Measurements from ENCODE around the gene EXT2. TPM values are rescaled to one million over a fixed set of nuclear protein-coding genes. Genes with fewer than 3 reads are reported as not detected.

The EXT2 gene
- total RNA-seq, 1 donor from 2014 or later, result 30.7 TPM

- intact Hi-C loops (cut with DNase I), result no loop called here
- ATAC-seq (no peak), DNase-seq (ENCODE audit: missing footprints) (no peak)
These were observed 90.9 kb downstream of the EXT2 start for GRCh38 chr11:44186321-44186930.

GRCh38 chr11:44188643-44189042 is 93.2 kb downstream of the EXT2 start:
- intact Hi-C loops (cut with DNase I), result no loop called here
- no peak for DNase-seq (ENCODE audit: missing footprints)
- no peak for ATAC-seq

DNA sequence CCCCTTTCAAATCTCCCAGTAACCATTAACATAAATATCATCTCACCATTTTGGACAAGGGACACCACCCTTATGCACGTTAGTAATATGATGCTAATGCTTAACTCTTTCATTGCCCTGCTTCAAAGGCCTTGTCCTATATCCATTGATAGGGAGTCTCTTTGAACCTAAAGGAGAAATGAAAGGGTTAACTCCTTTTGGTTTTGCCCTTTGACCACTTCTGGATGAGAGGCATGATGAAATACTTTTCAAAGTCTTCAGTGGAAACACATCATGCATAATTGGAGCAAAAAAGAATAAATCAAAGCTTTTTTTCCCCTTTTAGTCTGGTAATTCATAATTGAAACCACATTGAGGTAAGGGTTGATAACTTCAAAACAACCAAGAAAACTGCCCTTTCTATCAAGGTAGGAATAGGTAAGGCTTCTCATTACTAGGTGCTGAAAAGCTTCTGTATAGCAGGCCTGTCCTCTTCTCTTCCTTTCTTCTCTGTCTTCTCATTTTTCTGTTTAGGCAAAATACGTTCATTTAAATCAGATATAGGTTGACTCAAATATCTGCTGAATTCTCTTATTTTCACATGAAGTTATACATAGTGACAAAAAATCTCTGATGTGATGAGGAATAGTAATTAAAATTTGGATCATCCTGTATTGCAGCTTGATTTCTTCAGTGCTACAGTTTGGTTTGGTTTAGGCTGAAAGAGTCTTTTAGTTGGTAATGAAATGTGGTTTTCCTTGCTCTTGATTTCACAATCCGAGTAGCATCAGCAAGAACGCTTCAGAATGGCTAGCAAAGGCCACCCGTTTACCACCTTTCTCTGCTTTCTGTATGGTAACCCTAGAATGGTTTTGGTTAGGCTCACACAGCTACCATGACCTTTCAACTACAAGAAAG is 94.8 kb downstream of the EXT2 start:
- intact Hi-C loops (cut with DNase I), result no loop called here
- DNase-seq (ENCODE audit: missing footprints) (no peak), ATAC-seq (no peak)

GRCh38 chr11:44190883-44191230 is 95.4 kb downstream of the EXT2 start:
- no peak for ATAC-seq
- intact Hi-C loops (cut with DNase I), result no loop called here
- DNase-seq (ENCODE audit: missing footprints), result no peak

- ATAC-seq (no peak), DNase-seq (ENCODE audit: missing footprints) (no peak)
- intact Hi-C loops (cut with DNase I), result no loop called here
These were observed 96.0 kb downstream of the EXT2 start for GRCh38 chr11:44191322-44192016.

- no peak for DNase-seq (ENCODE audit: missing footprints)
- intact Hi-C loops (cut with DNase I), result no loop called here
- no peak for ATAC-seq
These were observed 96.5 kb downstream of the EXT2 start for GRCh38 chr11:44192017-44192385.

DNA sequence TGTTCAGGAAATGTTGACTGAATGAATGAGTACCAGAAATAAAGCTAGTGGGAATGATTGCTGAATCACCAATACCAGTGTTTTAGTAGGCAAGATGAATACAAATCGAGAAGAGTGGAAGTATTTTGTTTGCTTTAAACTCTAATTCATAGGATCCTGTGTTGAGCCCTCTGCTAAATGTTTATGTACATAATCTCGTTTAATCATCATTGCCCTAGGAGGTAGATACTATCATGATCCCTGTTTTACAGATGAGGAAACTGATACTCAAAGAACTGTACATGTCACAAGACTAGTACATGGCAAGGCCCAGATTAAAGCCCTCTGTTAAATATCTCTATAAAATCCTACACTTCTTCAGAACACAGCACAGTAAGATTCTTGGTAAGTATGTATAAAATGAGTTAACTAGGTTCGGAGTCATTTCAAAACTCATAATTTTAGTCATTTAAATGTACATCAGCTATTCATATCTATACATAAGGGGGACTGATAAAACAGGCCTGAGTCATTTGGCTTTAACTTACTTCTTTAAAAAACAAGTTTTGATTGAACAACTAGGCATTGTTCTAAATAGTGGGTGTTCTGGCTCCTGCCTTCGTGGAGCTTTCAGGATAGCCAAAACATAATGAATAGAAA is 97.1 kb downstream of the EXT2 start:
- ATAC-seq, result no peak
- intact Hi-C loops (cut with DNase I), result no loop called here
- DNase-seq (ENCODE audit: missing footprints), result no peak

GRCh38 chr11:44193856-44194255 is 98.4 kb downstream of the EXT2 start:
- intact Hi-C loops (cut with DNase I), result no loop called here
- no peak for DNase-seq (ENCODE audit: missing footprints)
- ATAC-seq, result no peak

DNA sequence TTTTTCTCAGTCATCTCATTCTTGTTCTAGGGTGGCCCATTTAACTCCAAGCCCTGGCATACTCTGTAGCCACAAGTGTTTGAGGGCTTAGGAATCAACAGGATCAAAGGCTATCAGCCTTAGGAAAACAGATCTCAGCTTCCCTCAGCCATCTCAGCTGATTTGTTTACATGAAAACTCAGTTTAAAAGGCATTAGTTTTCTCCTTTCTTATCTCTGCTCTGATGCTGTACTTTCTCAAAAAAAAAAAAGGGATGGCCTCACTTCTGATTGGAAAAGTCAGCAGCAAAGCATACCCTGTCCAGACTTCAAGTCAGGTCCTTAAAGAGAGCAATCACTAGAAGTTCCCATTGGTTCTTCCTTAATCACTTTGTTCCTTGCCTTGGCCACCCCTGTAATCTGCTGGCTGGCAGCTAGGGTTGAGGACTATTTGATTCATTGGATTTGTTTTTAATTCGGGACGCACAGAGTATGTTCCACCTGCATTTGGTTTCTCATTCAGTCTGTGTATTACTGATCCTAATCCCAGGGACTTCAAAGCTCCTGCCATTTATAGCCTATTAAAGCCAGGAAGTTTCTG is 102.8 kb downstream of the EXT2 start:
- intact Hi-C loops (cut with DNase I), result no loop called here
- ATAC-seq (no peak), DNase-seq (ENCODE audit: missing footprints) (no peak)

DNA sequence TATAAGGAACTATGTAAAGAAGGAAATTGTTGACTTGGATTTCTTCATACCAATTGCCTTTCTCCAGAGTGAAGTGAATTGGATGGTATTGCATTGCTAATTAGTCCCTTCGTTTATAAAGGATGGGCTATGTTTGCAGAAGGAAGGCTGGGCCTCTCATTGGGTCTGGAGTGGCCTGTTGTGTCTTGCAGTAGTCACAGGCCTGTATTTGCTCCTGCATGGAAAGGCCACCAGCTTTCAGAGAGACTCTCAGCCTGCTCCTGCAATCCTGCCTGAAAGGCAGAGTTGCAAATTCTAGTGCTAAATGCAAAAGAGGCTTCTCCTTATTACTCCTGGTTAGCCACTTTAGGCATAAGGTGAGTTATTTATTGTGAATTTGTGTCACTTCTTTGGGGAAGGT is 103.8 kb downstream of the EXT2 start:
- no peak for DNase-seq (ENCODE audit: missing footprints)
- intact Hi-C loops (cut with DNase I), result no loop called here
- no peak for ATAC-seq

DNA sequence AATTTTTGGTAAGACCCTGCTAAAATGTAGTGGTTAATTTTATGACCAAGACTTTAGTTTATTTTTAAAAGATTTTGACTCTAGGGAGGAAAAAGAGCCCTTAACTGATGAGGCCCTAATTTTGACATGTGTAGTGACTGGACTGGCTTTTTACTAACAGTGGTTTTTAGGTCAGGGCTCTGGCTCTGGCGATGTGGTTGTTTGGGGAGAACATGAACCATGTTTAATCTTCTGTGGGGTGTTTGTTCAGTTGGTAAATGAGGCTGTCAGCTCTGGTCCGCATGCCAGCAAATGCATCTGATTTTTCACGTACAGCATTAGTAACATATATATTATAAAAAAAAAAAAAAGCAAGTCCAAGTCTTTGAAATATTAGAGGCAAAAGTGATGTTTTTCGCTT is 104.3 kb downstream of the EXT2 start:
- ATAC-seq, result no peak
- intact Hi-C loops (cut with DNase I), result no loop called here
- DNase-seq (ENCODE audit: missing footprints), result no peak

- intact Hi-C loops (cut with DNase I), result no loop called here
These were observed 108.0 kb downstream of the EXT2 start for GRCh38 chr11:44203270-44204043.

DNA sequence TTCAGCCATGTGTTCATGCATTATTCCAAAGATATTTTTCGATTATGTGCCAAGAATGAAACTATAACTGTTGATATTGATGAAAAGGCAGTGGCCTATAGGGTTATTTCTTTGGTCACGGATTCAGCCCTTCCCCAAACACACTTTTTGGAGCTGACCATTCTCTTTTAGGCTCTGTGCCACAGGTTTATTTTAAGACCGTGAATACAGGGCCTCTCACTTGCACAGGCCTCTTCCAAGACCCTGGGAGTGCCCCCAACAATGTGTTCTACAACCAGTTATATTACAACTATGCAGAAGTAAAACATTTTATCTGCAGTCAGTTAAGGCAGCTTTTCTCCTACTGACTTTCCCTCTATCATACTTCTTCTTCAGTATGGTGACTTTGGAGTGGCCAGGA is 109.9 kb downstream of the EXT2 start:
- ATAC-seq, result no peak
- DNase-seq (ENCODE audit: missing footprints), result no peak
- intact Hi-C loops (cut with DNase I), result no loop called here

More at GRCh38 chr11:44203270-44204043, 108.0 kb downstream of the EXT2 start:
- ATAC-seq (peak; percentile 88), DNase-seq (ENCODE audit: missing footprints) (peak; percentile 62)

DNA sequence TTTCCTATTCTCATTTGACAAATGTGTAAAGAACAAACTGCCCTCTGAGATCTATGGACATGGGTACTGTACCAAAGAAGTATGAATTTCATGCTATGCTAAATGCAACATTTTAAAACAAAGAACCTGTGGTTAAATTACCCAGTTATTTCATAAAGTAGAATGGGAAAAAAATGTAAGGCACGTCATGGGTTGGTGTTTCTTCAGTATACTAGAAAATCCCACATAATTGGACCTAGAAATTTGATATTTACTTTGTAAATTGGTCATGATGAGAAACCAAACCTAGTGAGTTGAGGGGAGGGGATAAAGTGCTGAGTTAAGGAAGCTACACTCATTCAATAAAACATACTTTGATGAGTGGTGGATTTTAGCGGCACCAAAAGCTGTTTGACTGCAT is 110.4 kb downstream of the EXT2 start:
- intact Hi-C loops (cut with DNase I), result no loop called here
- no peak for ATAC-seq

GRCh38 chr11:44207292-44207691 is 111.8 kb downstream of the EXT2 start:
- DNase-seq (ENCODE audit: missing footprints), result no peak
- ATAC-seq, result no peak
- intact Hi-C loops (cut with DNase I), result no loop called here

More for the DNA sequence above, 110.4 kb downstream of the EXT2 start:
- no peak for DNase-seq (ENCODE audit: missing footprints)

- no peak for DNase-seq (ENCODE audit: missing footprints)
- no peak for ATAC-seq
- intact Hi-C loops (cut with DNase I), result no loop called here
These were observed 113.6 kb downstream of the EXT2 start for GRCh38 chr11:44208976-44209603.

- DNase-seq (ENCODE audit: missing footprints) (no peak), ATAC-seq (no peak)
- intact Hi-C loops (cut with DNase I), result no loop called here
These were observed 116.7 kb downstream of the EXT2 start for GRCh38 chr11:44212128-44212527.

DNA sequence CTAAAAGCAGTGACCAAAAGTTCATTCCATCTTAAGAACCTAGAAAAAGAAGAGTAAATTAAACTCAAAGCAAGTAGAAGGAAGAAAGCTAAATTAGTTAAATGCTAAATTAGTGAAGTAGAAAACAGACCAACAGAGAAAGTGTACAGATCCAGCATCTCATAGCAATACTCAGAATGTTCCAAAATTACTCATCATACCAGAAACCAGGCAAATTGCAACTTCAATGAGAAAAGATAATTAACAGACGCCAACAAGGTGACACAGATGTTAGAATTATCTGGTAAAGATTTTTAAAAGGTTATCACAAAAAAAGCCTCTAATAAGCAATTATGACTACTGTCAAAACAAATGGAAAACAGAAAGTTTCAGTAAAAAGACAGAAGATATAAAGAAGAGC is 117.7 kb downstream of the EXT2 start:
- intact Hi-C loops (cut with DNase I), result no loop called here
- DNase-seq (ENCODE audit: missing footprints) (no peak), ATAC-seq (no peak)
